SK-N-DZ (cell line): ENCODE measurements around the gene GGACT. TPM values are rescaled to one million over a fixed set of nuclear protein-coding genes. Genes with fewer than 3 reads are reported as not detected.
"Not testable (repeated sequence)": the region's sequence is repeated elsewhere in the genome, so short reads cannot be mapped to it uniquely, and the experiment has no call there.

Source experiments
- DNase-seq: peaks from one replicate; pipeline ENCODE4 v3.0.0-alpha.2; 2015; ENCODE audit warnings: low spot score
- polyA plus RNA-seq, 2 experiments: library from polyadenylated mRNA; depleted of rRNA; stranded (reverse); fragments of >200 nt; gene quantifications; 2 replicates each; pipeline ENCODE4 v1.2.3, GENCODE V29; 2014

GGACT gene
- polyA plus RNA-seq (2014; cell fraction: cytosol; rRNA removed): 1.2 and 2.5 TPM in 2 replicates
- 1.2 and 2.3 TPM in 2 replicates for polyA plus RNA-seq (2014; cell fraction: nucleus; rRNA removed)

- DNase-seq: peak; percentile 58
These were observed at the start of gene GGACT for GRCh38 chr13:100588331-100589177. Gene GGACT, minus strand, starts transcription at chr13:100588789. Its CDS starts 56,198 bp downstream, at chr13:100532591.

DNA sequence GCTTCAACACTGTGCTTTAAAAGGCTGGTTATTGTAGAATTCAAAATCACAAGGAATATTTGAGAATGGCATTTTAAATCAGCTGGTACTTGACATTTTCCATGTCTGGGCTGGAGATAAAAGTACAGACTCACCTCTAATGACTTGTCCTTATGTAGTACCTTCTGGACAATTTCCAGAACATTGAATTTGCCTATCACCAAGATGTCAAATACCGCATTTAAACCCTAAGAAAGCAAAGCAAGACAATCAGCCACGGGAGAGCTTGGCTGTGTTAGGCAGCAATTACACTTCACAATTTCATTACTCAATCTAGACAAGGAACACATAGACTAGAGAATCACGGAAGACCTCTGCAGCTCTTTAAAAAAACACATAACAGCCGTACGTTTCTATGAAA, 49.2 kb upstream of the GGACT start:
- peak; percentile 7 for DNase-seq

- no peak for DNase-seq
These were observed 48.8 kb upstream of the GGACT start for GRCh38 chr13:100637380-100637779.

DNA sequence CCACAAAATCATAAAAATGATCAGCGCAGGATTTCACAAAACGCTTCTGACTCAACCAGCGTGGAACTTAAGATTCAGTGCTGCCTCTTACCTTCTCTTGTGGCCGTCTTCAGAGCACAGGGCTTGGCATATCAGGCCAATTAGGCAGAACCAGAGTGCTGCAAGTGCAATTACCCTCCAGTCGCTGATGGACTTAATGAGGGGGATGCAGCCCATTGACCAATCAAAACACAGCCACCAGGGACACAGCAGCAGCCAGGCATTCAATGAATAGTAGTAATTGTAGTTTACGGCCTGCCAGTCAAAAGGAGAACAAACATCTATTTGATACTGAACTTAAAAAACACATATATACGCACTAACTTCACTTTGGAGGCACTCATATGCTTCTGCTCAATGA, 47.9 kb upstream of the GGACT start:
- no peak for DNase-seq

GRCh38 chr13:100636004-100636403, 47.4 kb upstream of the GGACT start:
- DNase-seq: no peak

DNA sequence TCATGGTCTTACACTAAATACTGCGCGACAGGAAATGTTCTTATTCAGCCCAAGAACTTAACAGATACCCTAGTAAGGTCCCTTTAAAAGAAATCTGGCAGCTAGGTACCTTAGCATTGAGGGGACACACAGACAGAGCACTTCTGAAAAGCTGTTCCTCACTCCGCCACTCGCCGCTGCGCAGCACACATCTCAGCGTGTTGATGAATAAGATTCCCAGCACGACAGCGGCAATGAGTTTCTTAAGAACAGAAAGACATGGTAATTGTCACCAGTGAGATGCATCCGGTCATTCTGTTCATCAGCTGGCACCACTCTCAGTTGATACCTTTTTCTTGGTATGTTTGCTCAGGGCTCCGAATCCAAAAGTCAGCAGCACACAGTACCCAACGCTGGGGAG, 46.1 kb upstream of the GGACT start:
- no peak for DNase-seq

GRCh38 chr13:100633461-100633860, 44.9 kb upstream of the GGACT start:
- no peak for DNase-seq

DNA sequence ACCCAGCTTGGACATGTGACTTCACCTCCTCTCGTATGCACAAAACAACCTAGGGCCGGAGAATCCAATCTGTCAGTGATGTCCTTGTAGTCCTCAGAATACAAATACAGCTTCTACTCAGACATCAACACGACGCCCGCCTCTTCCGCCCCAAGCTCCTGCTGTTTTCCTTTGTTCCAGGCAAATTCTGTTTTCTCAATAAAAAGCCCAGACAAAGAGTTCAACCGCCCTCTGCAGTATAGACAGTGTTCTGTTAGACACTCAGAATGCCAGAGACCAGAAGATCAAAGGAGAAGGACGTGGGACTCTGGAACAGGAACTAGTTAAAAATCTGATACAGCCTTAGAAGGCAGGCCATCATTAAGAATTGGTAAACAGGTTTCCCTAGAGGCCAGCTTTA, 42.0 kb upstream of the GGACT start:
- DNase-seq: no peak

DNA sequence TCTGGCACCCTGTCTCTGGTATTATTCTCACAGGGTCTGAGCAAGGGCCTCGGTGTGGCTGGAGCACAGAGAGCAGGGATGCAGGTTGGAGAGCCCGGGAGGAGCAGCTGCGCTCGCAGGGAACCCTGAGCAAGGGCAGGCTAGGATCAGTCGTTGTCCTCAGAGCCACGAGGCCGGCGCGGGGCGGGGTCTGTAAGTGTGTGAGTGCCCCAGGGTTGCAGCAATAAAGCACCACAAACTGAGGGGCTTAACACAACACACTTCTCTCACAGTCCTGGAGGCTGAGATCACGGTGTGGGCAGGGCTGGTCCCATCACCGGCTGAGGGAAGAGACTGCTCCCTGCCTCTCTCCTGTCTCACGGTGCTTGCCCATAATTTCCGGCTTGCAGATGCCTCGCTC, 38.5 kb upstream of the GGACT start:
- no peak for DNase-seq

- no peak for DNase-seq
These were observed 36.9 kb upstream of the GGACT start for GRCh38 chr13:100625447-100625846.

GRCh38 chr13:100620792-100621191, 32.2 kb upstream of the GGACT start:
- DNase-seq: no peak

GRCh38 chr13:100619940-100620339, 31.4 kb upstream of the GGACT start:
- DNase-seq: no peak

DNA sequence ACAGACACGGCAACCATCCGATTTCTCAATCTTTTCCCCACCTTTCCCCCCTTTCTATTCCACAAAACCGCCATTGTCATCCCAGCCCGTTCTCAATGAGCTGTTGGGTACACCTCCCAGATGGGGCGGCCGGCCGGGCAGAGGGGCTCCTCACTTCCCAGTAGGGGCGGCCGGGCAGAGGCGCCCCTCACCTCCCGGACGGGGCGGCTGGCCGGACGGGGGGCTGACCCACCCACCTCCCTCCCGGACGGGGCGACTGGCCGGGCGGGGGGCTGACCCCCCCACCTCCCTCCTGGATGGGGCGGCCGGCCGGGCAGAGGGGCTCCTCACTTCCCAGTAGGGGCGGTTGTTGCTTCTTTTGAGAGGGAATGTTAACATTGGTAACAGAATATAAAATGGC, 30.3 kb upstream of the GGACT start:
- not testable (repeated sequence) for DNase-seq

- DNase-seq: no peak
These were observed 24.4 kb upstream of the GGACT start for GRCh38 chr13:100613031-100613430.

- no peak for DNase-seq
These were observed 23.3 kb upstream of the GGACT start for GRCh38 chr13:100611678-100612492.

DNA sequence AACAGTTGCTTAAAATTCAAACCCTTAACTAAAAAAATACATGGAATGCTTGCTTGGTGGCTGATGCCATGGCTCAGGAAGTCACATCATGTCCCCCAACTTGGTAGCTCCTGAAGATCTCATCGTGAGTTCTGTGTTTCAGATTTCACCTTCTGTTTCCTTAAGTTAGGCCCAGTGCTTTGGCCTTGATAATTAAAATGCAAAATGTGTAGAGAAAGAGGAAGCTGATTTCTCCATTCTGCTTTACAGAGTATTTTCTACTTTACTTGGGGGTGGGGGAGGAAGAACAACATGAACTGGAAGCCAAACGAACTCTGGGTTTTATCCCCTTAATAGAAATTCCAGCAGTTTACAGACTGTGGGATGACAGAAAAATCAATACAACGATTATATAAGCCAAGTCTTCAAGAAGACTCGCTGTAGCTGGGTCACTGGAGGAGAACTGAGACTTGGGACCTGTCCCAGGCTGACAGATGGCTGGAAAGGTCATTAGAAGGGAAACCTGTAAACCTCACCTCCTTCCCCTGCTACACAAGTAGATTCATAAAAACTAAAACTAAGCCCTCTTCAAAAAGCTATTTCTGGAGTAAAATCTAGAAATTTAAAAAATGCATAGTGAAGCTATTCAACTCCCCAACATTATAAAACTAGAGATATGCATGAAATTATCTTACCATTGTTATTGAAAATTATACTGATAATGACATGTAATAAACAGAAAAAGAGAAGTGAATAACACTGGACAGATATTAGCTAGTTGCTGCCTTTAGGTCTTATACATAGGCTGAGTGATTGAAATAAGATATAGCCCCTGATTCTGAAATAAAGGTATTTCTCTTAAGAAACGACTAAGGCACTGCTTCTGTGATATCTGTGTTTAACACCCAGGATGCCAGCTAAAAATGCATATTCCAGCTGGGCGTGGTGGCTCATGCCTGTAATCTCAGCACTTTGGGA, 22.1 kb upstream of the GGACT start:
- no peak for DNase-seq

- no peak for DNase-seq
These were observed 20.3 kb upstream of the GGACT start for GRCh38 chr13:100608906-100609305.

- no peak for DNase-seq
These were observed 19.9 kb upstream of the GGACT start for GRCh38 chr13:100608489-100608888.

DNA sequence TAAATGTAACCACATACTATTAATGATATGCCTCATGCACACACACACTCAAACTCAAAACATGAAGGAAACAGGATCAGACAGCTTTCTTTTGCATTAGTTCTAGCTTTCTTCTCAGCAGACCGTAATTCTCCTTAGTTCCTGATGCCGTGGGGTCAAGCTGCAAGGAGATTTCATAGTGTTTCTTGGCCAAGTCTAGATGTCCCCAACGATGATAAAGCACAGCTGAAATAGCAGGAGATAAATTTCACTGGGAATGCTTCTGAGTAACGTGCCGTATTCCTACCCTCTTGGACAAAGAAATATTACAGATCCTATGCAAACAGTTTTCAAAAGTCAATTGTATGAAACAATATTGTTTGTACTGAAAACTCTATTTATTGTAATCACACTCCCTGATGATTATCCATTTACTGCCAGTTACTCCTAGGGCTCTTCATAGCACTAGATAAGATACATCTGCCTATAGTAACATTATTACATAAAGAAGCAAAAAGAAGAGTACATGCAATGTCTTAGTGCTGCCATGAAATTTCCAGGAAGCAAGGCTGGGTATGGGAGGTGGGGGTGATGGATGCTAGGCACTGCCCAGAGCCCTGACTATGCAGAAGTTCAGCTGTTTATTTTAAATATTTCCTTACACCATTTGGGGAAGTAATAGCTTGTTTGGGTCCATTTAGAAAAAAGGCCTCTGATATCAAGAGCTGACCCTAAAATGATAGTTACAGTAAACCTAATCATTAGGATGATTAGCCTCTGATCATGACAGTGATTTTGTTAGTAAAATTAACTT, 16.5 kb upstream of the GGACT start:
- no peak for DNase-seq

- no peak for DNase-seq
These were observed 14.0 kb upstream of the GGACT start for GRCh38 chr13:100602493-100603111.
